Inflammatory macrophage (primary cell): ENCODE measurements around the gene IMPA2.

Source experiments
- DNase-seq, 2 donors: peaks; one replicate each; pipeline ENCODE4 v3.0.0-alpha.2; 2020 to 2022

The IMPA2 gene

DNA sequence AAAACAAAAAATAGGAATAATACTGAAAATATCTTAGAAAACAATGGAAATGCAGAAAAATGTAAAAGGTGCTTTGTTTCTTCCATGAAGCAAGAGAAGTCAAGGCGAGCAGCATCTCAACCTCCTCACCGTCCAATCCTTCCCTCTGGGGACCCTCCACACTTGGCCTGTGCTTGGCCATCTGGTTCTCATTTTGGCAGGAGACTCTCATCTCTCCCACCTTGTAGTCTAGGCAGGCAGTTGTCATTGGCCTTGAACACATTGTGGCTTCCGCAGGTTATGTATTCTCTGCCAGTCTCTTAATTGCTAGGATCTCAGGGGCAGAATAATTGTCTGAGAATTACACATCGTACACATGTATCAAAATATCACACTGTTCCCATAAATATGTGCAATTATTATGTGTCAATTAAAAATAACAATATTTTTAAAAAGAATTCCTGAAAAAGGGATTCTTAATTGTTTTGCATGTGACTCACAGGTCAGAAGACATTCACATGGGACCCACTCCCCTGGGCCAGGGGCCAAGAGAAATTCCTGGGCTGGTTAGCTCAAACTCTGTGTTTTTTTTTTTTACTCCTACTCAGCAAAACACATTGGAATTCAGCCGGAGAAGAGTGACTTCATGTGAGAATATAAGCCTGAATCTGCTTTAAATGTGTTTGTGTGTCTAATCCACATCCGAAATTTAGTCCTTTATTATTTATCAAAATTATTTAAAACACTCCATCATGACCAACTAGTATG is 98.4 kb downstream of the IMPA2 start:
- no peak for DNase-seq
